Ureter (tissue), 1 donor: Measurements from ENCODE around the gene CST5. TPM values are rescaled to one million over a fixed set of nuclear protein-coding genes. Genes with fewer than 3 reads are reported as not detected.
"Not testable (repeated sequence)": the region's sequence is repeated elsewhere in the genome, so short reads cannot be mapped to it uniquely, and the experiment has no call there.

Experiments used
- DNase-seq: peaks from one replicate; pipeline ENCODE4 v3.0.0-alpha.2; 2020; ENCODE audit warnings: low spot score
- total RNA-seq: library from RNA; stranded (reverse); gene quantifications from one replicate; pipeline ENCODE4 v1.2.4, GENCODE V29; 2023
- donor health status: DM: yes; HTN: yes; CAD: no.

The CST5 gene
- total RNA-seq, 1 donor from 2014 or later = not detected

- peak; percentile 74 for DNase-seq
Observed at GRCh38 chr20:23889775-23890187, 10.2 kb upstream of the CST5 start.

- no peak for DNase-seq
Observed at GRCh38 chr20:23887856-23888255, 8.3 kb upstream of the CST5 start.

- DNase-seq = no peak
Observed at GRCh38 chr20:23884771-23885162, 5.2 kb upstream of the CST5 start.

- DNase-seq = no peak
Observed at GRCh38 chr20:23884136-23884770, 4.7 kb upstream of the CST5 start.

- no peak for DNase-seq
Observed at GRCh38 chr20:23881371-23881770, 1.8 kb upstream of the CST5 start.

- DNase-seq = no peak
Observed at GRCh38 chr20:23880417-23880816, 869 bp upstream of the CST5 start.

- no peak for DNase-seq
Observed at GRCh38 chr20:23879811-23880374, 345 bp upstream of the CST5 start.

- DNase-seq = no peak
Observed at GRCh38 chr20:23878787-23879186, 761 bp downstream of the CST5 start.

GRCh38 chr20:23878016-23878542 lies 1.5 kb downstream of the CST5 start:
- not testable (repeated sequence) for DNase-seq

- no peak for DNase-seq
Observed at GRCh38 chr20:23877524-23877923, 2.0 kb downstream of the CST5 start.

- DNase-seq = no peak
Observed at GRCh38 chr20:23875606-23876237, 3.8 kb downstream of the CST5 start.

GRCh38 chr20:23874747-23875146 lies 4.8 kb downstream of the CST5 start:
- no peak for DNase-seq

GRCh38 chr20:23873370-23874015 lies 6.1 kb downstream of the CST5 start:
- no peak for DNase-seq

GRCh38 chr20:23872065-23872464 lies 7.5 kb downstream of the CST5 start:
- DNase-seq = no peak

- DNase-seq = no peak
Observed at GRCh38 chr20:23870461-23870860, 9.1 kb downstream of the CST5 start.

- no peak for DNase-seq
Observed at GRCh38 chr20:23869520-23869919, 10.0 kb downstream of the CST5 start.

GRCh38 chr20:23868321-23868720 lies 11.2 kb downstream of the CST5 start:
- no peak for DNase-seq

- no peak for DNase-seq
Observed at GRCh38 chr20:23867152-23867776, 12.3 kb downstream of the CST5 start.

GRCh38 chr20:23860771-23861170 lies 18.8 kb downstream of the CST5 start:
- DNase-seq = not testable (repeated sequence)

GRCh38 chr20:23857962-23858595 lies 21.5 kb downstream of the CST5 start:
- no peak for DNase-seq

GRCh38 chr20:23856736-23857135 lies 22.8 kb downstream of the CST5 start:
- no peak for DNase-seq

GRCh38 chr20:23856226-23856625 lies 23.3 kb downstream of the CST5 start:
- DNase-seq = no peak
